ENCODE results near the gene WHAMM.

WHAMM gene

GRCh38 chr15:82829234-82829633 lies 19.8 kb downstream of the WHAMM start:
- Histone ChIP-seq H3K4me3 (ENCODE audit: low read length) (no peak overlapping the region), H3K27me3 (ENCODE audit: insufficient read depth, low read length) (no peaks in the 10 kb centered on the region), H3K9me3 (ENCODE audit: insufficient read depth, low read depth, low read length) (no peaks in the 10 kb centered on the region), H3K36me3 (ENCODE audit: insufficient read depth, low read depth, low read length) (peaks cover 54% of the 10 kb centered on the region), H3K9ac (ENCODE audit: low read depth, low read length) (no peak overlapping the region), H3K27ac (ENCODE audit: low read length) (no peak overlapping the region), H3K4me1 (ENCODE audit: insufficient read depth, low read length) (peaks cover 5% of the 10 kb centered on the region; the same call in 1 of the 2 replicates)

GRCh38 chr15:82830427-82831173 lies 21.2 kb downstream of the WHAMM start:
- H3K36me3 ChIP-seq (ENCODE audit: insufficient read depth, low read depth, low read length): peaks cover 57% of the 10 kb centered on the region
- H3K4me1 ChIP-seq (ENCODE audit: insufficient read depth, low read length): peaks cover 5% of the 10 kb centered on the region; the same call in 1 of the 2 replicates
- no peak overlapping the region for H3K9ac ChIP-seq (ENCODE audit: low read depth, low read length)
- H3K27ac ChIP-seq (ENCODE audit: low read length): no peak overlapping the region
- H3K9me3 ChIP-seq (ENCODE audit: insufficient read depth, low read depth, low read length): no peaks in the 10 kb centered on the region
- no peaks in the 10 kb centered on the region for H3K27me3 ChIP-seq (ENCODE audit: insufficient read depth, low read length)
- H3K4me3 ChIP-seq (ENCODE audit: low read length): no peak overlapping the region

- Histone ChIP-seq H3K9me3 (ENCODE audit: insufficient read depth, low read depth, low read length) (no peaks in the 10 kb centered on the region), H3K27ac (ENCODE audit: low read length) (no peak overlapping the region), H3K4me1 (ENCODE audit: insufficient read depth, low read length) (peaks cover 5% of the 10 kb centered on the region; the same call in 1 of the 2 replicates), H3K27me3 (ENCODE audit: insufficient read depth, low read length) (no peaks in the 10 kb centered on the region), H3K36me3 (ENCODE audit: insufficient read depth, low read depth, low read length) (peaks cover 46% of the 10 kb centered on the region), H3K9ac (ENCODE audit: low read depth, low read length) (no peak overlapping the region), H3K4me3 (ENCODE audit: low read length) (no peak overlapping the region)
These were observed 22.6 kb downstream of the WHAMM start for GRCh38 chr15:82831894-82832600.

- Histone ChIP-seq H3K27me3 (ENCODE audit: insufficient read depth, low read length) (no peaks in the 10 kb centered on the region), H3K4me1 (ENCODE audit: insufficient read depth, low read length) (peaks cover 5% of the 10 kb centered on the region; the same call in 1 of the 2 replicates), H3K4me3 (ENCODE audit: low read length) (no peak overlapping the region), H3K27ac (ENCODE audit: low read length) (no peak overlapping the region), H3K9ac (ENCODE audit: low read depth, low read length) (no peak overlapping the region), H3K36me3 (ENCODE audit: insufficient read depth, low read depth, low read length) (peaks cover 40% of the 10 kb centered on the region), H3K9me3 (ENCODE audit: insufficient read depth, low read depth, low read length) (no peaks in the 10 kb centered on the region)
These were observed 23.4 kb downstream of the WHAMM start for GRCh38 chr15:82832601-82833361.

DNA sequence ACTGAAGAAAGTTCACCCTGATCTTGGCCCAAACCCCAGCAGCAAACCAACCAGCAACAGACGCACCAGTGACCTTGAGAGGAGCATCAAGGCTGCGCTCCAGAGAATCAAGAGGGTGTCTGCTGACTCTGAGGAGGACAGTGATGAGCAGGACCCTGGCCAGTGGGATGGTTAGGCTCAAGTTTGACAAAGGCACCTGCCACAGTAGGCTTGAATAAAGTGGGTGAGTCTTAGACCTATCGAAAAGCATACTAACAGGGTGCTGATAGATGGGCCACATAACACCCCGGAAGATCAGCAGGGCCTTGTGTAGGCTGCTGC lies 23.9 kb downstream of the WHAMM start:
- H3K9ac ChIP-seq (ENCODE audit: low read depth, low read length): no peak overlapping the region
- H3K4me1 ChIP-seq (ENCODE audit: insufficient read depth, low read length): peaks cover 5% of the 10 kb centered on the region; the same call in 1 of the 2 replicates
- no peaks in the 10 kb centered on the region for H3K27me3 ChIP-seq (ENCODE audit: insufficient read depth, low read length)
- no peak overlapping the region for H3K27ac ChIP-seq (ENCODE audit: low read length)
- no peaks in the 10 kb centered on the region for H3K9me3 ChIP-seq (ENCODE audit: insufficient read depth, low read depth, low read length)
- H3K4me3 ChIP-seq (ENCODE audit: low read length): no peak overlapping the region
- H3K36me3 ChIP-seq (ENCODE audit: insufficient read depth, low read depth, low read length): peaks cover 35% of the 10 kb centered on the region

DNA sequence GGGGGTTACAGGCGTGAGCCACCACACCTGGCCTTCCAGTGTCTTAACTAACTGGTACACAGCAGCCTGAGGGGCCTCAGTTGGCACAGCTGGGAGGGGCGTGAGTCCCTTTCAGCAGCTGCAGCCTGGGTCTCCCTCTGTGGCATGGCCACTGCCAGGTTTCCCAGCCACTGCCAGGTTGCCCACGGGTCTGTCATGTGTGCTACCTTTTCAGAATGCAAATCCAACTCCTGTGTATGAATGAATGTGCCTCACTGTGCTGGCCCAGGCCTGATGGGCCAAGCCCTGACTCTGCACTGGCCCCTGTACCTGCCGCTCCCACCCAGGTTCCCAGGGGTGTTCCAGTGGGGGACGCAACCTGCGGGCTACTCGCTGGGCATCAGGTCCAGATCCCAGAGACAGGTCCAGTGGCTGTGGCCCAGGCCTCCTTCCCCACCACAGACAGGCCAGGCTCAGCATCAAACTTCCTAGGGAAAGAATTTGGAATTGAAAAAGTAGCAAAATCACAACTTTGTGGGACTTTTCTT lies 26.0 kb downstream of the WHAMM start:
- H3K9me3 ChIP-seq (ENCODE audit: insufficient read depth, low read depth, low read length): no peaks in the 10 kb centered on the region
- H3K27ac ChIP-seq (ENCODE audit: low read length): no peak overlapping the region
- H3K4me1 ChIP-seq (ENCODE audit: insufficient read depth, low read length): peaks cover 5% of the 10 kb centered on the region; the same call in 1 of the 2 replicates
- no peaks in the 10 kb centered on the region for H3K27me3 ChIP-seq (ENCODE audit: insufficient read depth, low read length)
- peaks cover 29% of the 10 kb centered on the region for H3K36me3 ChIP-seq (ENCODE audit: insufficient read depth, low read depth, low read length)
- H3K9ac ChIP-seq (ENCODE audit: low read depth, low read length): no peak overlapping the region
- no peak overlapping the region for H3K4me3 ChIP-seq (ENCODE audit: low read length)

DNA sequence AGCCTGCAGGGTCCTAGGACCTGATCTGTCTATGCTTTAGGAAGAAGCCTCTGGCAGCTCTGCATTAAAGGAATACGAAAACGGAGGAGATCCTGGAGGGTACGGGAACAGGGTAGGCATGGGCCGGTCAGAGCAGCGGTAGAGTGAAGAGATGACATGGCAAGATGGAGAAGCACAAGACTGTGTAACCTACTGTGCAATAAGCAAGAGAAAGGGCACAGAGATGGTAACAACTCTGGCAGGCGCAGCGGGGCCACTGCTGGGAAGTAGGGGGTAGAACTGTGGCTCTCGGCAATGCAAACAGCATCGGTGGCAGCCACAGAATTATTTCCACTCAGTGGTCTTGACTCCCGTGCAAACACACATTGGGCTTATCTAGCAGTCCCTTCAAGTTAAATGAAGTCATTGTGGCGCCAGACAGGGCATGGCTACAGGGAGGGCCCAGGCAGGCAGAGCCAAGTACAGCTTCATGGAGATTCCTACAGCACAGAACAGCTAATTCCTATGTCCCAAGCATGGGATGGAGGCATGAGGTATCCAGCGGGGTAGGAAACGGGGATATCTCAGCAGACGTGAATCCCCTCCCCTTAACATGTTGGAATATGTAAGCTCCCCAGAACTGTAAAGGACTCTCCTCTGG lies 28.8 kb downstream of the WHAMM start:
- Histone ChIP-seq H3K4me1 (ENCODE audit: insufficient read depth, low read length) (no peaks in the 10 kb centered on the region), H3K36me3 (ENCODE audit: insufficient read depth, low read depth, low read length) (peaks cover 8% of the 10 kb centered on the region), H3K4me3 (ENCODE audit: low read length) (no peak overlapping the region), H3K27ac (ENCODE audit: low read length) (no peak overlapping the region), H3K27me3 (ENCODE audit: insufficient read depth, low read length) (no peaks in the 10 kb centered on the region), H3K9me3 (ENCODE audit: insufficient read depth, low read depth, low read length) (no peaks in the 10 kb centered on the region), H3K9ac (ENCODE audit: low read depth, low read length) (no peak overlapping the region)

DNA sequence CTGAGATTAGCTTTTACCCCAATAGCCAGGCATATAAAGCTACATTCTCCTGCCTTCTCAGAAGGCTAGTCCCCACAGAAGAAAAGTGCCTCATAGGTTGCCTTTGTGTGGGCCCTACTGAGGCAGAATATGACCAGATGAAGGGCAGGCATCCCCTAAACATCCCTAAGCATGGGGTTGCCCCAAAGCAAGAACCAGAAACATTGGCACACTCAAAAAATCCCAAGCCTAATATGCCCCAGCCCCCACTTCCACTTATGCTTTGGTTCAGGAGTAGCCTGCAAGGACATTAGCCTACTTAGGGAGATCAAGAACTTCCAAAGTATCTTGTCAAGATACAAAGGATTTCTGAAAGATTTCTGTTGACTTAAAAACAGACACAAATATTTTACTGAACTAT lies 29.7 kb downstream of the WHAMM start:
- Histone ChIP-seq H3K27ac (ENCODE audit: low read length) (no peak overlapping the region), H3K9me3 (ENCODE audit: insufficient read depth, low read depth, low read length) (no peaks in the 10 kb centered on the region), H3K27me3 (ENCODE audit: insufficient read depth, low read length) (no peaks in the 10 kb centered on the region), H3K9ac (ENCODE audit: low read depth, low read length) (no peak overlapping the region), H3K4me1 (ENCODE audit: insufficient read depth, low read length) (no peaks in the 10 kb centered on the region), H3K36me3 (ENCODE audit: insufficient read depth, low read depth, low read length) (peaks cover 4% of the 10 kb centered on the region; the same call in 1 of the 2 replicates), H3K4me3 (ENCODE audit: low read length) (no peak overlapping the region)

DNA sequence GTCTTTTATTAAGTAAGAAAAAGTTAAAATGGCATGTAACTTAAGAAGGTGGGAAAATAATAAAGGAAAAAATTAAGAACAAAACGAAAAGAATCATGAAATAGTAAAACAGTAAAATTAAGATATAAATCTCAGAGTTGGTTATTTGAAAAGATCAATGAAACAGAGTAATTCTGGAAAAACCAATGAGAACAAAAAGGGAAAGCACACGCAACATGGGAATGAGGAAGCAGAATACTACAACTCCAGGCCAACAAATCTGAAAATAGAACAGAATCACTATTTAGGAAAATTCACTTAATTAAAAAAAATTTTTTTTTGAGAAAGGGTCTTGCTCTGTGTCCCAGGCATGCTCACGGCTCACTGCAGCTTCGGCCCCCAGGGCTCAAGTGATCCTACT lies 30.7 kb downstream of the WHAMM start:
- Histone ChIP-seq H3K4me3 (ENCODE audit: low read length) (no peak overlapping the region), H3K4me1 (ENCODE audit: insufficient read depth, low read length) (no peaks in the 10 kb centered on the region), H3K9me3 (ENCODE audit: insufficient read depth, low read depth, low read length) (no peaks in the 10 kb centered on the region), H3K27ac (ENCODE audit: low read length) (no peak overlapping the region), H3K27me3 (ENCODE audit: insufficient read depth, low read length) (no peaks in the 10 kb centered on the region), H3K9ac (ENCODE audit: low read depth, low read length) (no peak overlapping the region), H3K36me3 (ENCODE audit: insufficient read depth, low read depth, low read length) (no peaks in the 10 kb centered on the region)

GRCh38 chr15:82843566-82843965 lies 34.1 kb downstream of the WHAMM start:
- Histone ChIP-seq H3K27ac (ENCODE audit: low read length) (no peak overlapping the region), H3K4me3 (ENCODE audit: low read length) (no peak overlapping the region)

GRCh38 chr15:82845686-82846085 lies 36.3 kb downstream of the WHAMM start:
- H3K4me3 ChIP-seq (ENCODE audit: low read length): no peak overlapping the region
- no peaks in the 10 kb centered on the region for H3K4me1 ChIP-seq (ENCODE audit: insufficient read depth, low read length)

More at GRCh38 chr15:82843566-82843965, 34.1 kb downstream of the WHAMM start:
- Histone ChIP-seq H3K4me1 (ENCODE audit: insufficient read depth, low read length) (no peaks in the 10 kb centered on the region), H3K27me3 (ENCODE audit: insufficient read depth, low read length) (no peaks in the 10 kb centered on the region), H3K36me3 (ENCODE audit: insufficient read depth, low read depth, low read length) (no peaks in the 10 kb centered on the region), H3K9me3 (ENCODE audit: insufficient read depth, low read depth, low read length) (no peaks in the 10 kb centered on the region), H3K9ac (ENCODE audit: low read depth, low read length) (no peak overlapping the region)

More at GRCh38 chr15:82845686-82846085, 36.3 kb downstream of the WHAMM start:
- Histone ChIP-seq H3K9me3 (ENCODE audit: insufficient read depth, low read depth, low read length) (no peaks in the 10 kb centered on the region), H3K36me3 (ENCODE audit: insufficient read depth, low read depth, low read length) (no peaks in the 10 kb centered on the region), H3K27me3 (ENCODE audit: insufficient read depth, low read length) (no peaks in the 10 kb centered on the region), H3K27ac (ENCODE audit: low read length) (no peak overlapping the region), H3K9ac (ENCODE audit: low read depth, low read length) (no peak overlapping the region)

Data from iPS-20b (cell line).